ENCODE results near the gene ELAVL3.

- no peak for TF ChIP-seq CTCF (IDR thresholded peaks at IDR 0.05 in 4 of 5, conservative IDR thresholded peaks at IDR 0.05 in 1 of 5)
- no peak for TF ChIP-seq POLR2A (IDR thresholded peaks at IDR 0.05)
These were observed 19.4 kb downstream of the ELAVL3 start for GRCh38 chr19:11461453-11461852.

All from gastrocnemius medialis (tissue), 4 donors.